ENCODE data around the gene RCAN3.

DNA sequence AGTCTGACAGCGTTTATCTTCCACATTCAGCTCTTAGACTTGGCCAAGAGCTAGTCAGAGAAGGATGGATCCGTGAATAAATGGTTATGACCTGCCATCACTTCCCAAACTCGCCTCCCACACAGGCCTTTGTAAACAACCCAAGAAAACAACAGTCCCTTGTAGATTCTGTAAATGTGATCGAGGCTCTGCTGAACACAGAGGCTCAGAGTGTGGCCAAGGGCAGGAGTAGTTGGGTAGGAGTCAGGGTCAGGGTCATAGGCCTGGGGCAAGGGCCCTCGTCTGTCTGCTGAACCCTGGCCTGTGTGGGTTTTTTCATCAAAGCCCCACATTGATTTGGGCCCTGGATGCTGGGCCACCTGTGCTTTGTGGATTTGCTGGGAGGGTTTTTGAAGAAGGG, 85.9 kb downstream of the RCAN3 start:
- TF ChIP-seq, protein P1, sequence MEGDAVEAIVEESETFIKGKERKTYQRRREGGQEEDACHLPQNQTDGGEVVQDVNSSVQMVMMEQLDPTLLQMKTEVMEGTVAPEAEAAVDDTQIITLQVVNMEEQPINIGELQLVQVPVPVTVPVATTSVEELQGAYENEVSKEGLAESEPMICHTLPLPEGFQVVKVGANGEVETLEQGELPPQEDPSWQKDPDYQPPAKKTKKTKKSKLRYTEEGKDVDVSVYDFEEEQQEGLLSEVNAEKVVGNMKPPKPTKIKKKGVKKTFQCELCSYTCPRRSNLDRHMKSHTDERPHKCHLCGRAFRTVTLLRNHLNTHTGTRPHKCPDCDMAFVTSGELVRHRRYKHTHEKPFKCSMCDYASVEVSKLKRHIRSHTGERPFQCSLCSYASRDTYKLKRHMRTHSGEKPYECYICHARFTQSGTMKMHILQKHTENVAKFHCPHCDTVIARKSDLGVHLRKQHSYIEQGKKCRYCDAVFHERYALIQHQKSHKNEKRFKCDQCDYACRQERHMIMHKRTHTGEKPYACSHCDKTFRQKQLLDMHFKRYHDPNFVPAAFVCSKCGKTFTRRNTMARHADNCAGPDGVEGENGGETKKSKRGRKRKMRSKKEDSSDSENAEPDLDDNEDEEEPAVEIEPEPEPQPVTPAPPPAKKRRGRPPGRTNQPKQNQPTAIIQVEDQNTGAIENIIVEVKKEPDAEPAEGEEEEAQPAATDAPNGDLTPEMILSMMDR (conservative IDR thresholded peaks at IDR 0.05; ENCODE audit: low read depth, low read length): no peak
- no peak for TF ChIP-seq EZH2 (IDR thresholded peaks at IDR 0.05; ENCODE audit: low read length, unreplicated experiment)
- TF ChIP-seq EZH2phosphoT487 (IDR thresholded peaks at IDR 0.05; ENCODE audit: borderline replicate concordance, low read length): no peak

Data from PC-3 (cell line).